ENCODE data around the gene ARHGAP40. TPM values are rescaled to one million over a fixed set of nuclear protein-coding genes. Genes with fewer than 3 reads are reported as not detected.

ARHGAP40 gene
- total and polyA plus RNA-seq, 9 of the 15 experiments (the other 6 are each of a cell fraction or from before 2014, with no cell fraction given), result not detected

GRCh38 chr20:38674092-38674764, 72.6 kb downstream of the ARHGAP40 start (continued):
- TF ChIP-seq ZNF655 (CRISPR knock-in tag; IDR thresholded peaks at IDR 0.05) (no peak), SP2 (IDR thresholded peaks at IDR 0.05; ENCODE audit: extremely low read depth, low read depth, low read length, poor library complexity, severe bottlenecking) (no peak), DDX20 (tag; IDR thresholded peaks at IDR 0.05; ENCODE audit: low read depth) (no peak), SRF (CRISPR knock-in tag; IDR thresholded peaks at IDR 0.05) (no peak), RFX5 (IDR thresholded peaks at IDR 0.05; ENCODE audit: low read depth, low read length) (no peak), CGGBP1 (CRISPR knock-in tag; IDR thresholded peaks at IDR 0.05) (no peak), ZFP1 (CRISPR knock-in tag; IDR thresholded peaks at IDR 0.05) (no peak), POLR2AphosphoS5 (IDR thresholded peaks at IDR 0.05; ENCODE audit: control insufficient read depth, insufficient read depth, low read depth, low read length) (peak; percentile 77), HSF4 (CRISPR knock-in tag; IDR thresholded peaks at IDR 0.05; ENCODE audit: borderline replicate concordance) (no peak), TRIM28 (IDR thresholded peaks at IDR 0.05) (no peak), SMARCC2 (IDR thresholded peaks at IDR 0.05; ENCODE audit: low read depth) (no peak), NR0B1 (IDR thresholded peaks at IDR 0.05; ENCODE audit: partially characterized antibody) (no peak), ZNF449 (CRISPR knock-in tag; IDR thresholded peaks at IDR 0.05) (no peak), ZNF639 (CRISPR knock-in tag; conservative IDR thresholded peaks at IDR 0.05 in 1 of 2, IDR thresholded peaks at IDR 0.05 in 1 of 2) (peak in 1 of 2 experiments; percentile 75; a peak in 1 of 4 replicates), BACH1 (tag; IDR thresholded peaks at IDR 0.05) (no peak), HDAC6 (IDR thresholded peaks at IDR 0.05; ENCODE audit: low read depth, low read length) (no peak), ZC3H4 (CRISPR knock-in tag; IDR thresholded peaks at IDR 0.05; ENCODE audit: borderline replicate concordance) (no peak), LCOR (CRISPR knock-in tag; IDR thresholded peaks at IDR 0.05) (no peak), MTA2 (IDR thresholded peaks at IDR 0.05; ENCODE audit: low read depth) (no peak), PYGO2 (tag; IDR thresholded peaks at IDR 0.05) (no peak)

Measured in K562 (cell line).